ENCODE data around the gene ATP8B4.

The ATP8B4 gene

GRCh38 chr15:49895347-49896223 is 223.4 kb downstream of the ATP8B4 start:
- Histone ChIP-seq H3K27me3 (ENCODE audit: insufficient read depth, low read length) (no peaks in the 10 kb centered on the region), H3K4me1 (ENCODE audit: insufficient read depth, low read length) (peaks cover 16% of the 10 kb centered on the region), H3K9me3 (ENCODE audit: low read length) (no peaks in the 10 kb centered on the region), H2AFZ (ENCODE audit: low read depth, low read length) (no peak overlapping the region), H3K4me3 (ENCODE audit: low read length) (no peak overlapping the region), H3K36me3 (ENCODE audit: insufficient read depth, low read length) (no peaks in the 10 kb centered on the region)

- H3K4me1 ChIP-seq (ENCODE audit: insufficient read depth, low read length) = peaks cover 9% of the 10 kb centered on the region
- no peaks in the 10 kb centered on the region for H3K36me3 ChIP-seq (ENCODE audit: insufficient read depth, low read length)
- H3K9me3 ChIP-seq (ENCODE audit: low read length) = no peaks in the 10 kb centered on the region
- no peak overlapping the region for H3K4me3 ChIP-seq (ENCODE audit: low read length)
- no peaks in the 10 kb centered on the region for H3K27me3 ChIP-seq (ENCODE audit: insufficient read depth, low read length)
- no peak overlapping the region for H2AFZ ChIP-seq (ENCODE audit: low read depth, low read length)
These were observed 228.3 kb downstream of the ATP8B4 start for GRCh38 chr15:49890689-49891088.

GRCh38 chr15:49889536-49889935 is 229.5 kb downstream of the ATP8B4 start:
- Histone ChIP-seq H3K4me1 (ENCODE audit: insufficient read depth, low read length) (no peaks in the 10 kb centered on the region), H3K4me3 (ENCODE audit: low read length) (no peak overlapping the region), H2AFZ (ENCODE audit: low read depth, low read length) (no peak overlapping the region), H3K27me3 (ENCODE audit: insufficient read depth, low read length) (no peaks in the 10 kb centered on the region), H3K9me3 (ENCODE audit: low read length) (no peaks in the 10 kb centered on the region), H3K36me3 (ENCODE audit: insufficient read depth, low read length) (no peaks in the 10 kb centered on the region)

- no peak overlapping the region for H3K4me3 ChIP-seq (ENCODE audit: low read length)
- no peaks in the 10 kb centered on the region for H3K4me1 ChIP-seq (ENCODE audit: insufficient read depth, low read length)
- no peaks in the 10 kb centered on the region for H3K9me3 ChIP-seq (ENCODE audit: low read length)
- H3K36me3 ChIP-seq (ENCODE audit: insufficient read depth, low read length) = no peaks in the 10 kb centered on the region
- no peak overlapping the region for H2AFZ ChIP-seq (ENCODE audit: low read depth, low read length)
- no peaks in the 10 kb centered on the region for H3K27me3 ChIP-seq (ENCODE audit: insufficient read depth, low read length)
These were observed 230.3 kb downstream of the ATP8B4 start for GRCh38 chr15:49888734-49889133.

- Histone ChIP-seq H3K4me1 (ENCODE audit: insufficient read depth, low read length) (no peaks in the 10 kb centered on the region), H2AFZ (ENCODE audit: low read depth, low read length) (no peak overlapping the region), H3K4me3 (ENCODE audit: low read length) (no peak overlapping the region), H3K36me3 (ENCODE audit: insufficient read depth, low read length) (no peaks in the 10 kb centered on the region), H3K9me3 (ENCODE audit: low read length) (no peaks in the 10 kb centered on the region), H3K27me3 (ENCODE audit: insufficient read depth, low read length) (no peaks in the 10 kb centered on the region)
These were observed 230.7 kb downstream of the ATP8B4 start for GRCh38 chr15:49888323-49888693.

GRCh38 chr15:49887659-49888322 is 231.2 kb downstream of the ATP8B4 start:
- H3K36me3 ChIP-seq (ENCODE audit: insufficient read depth, low read length) = no peaks in the 10 kb centered on the region
- H2AFZ ChIP-seq (ENCODE audit: low read depth, low read length) = no peak overlapping the region
- no peaks in the 10 kb centered on the region for H3K4me1 ChIP-seq (ENCODE audit: insufficient read depth, low read length)
- no peaks in the 10 kb centered on the region for H3K9me3 ChIP-seq (ENCODE audit: low read length)
- no peaks in the 10 kb centered on the region for H3K27me3 ChIP-seq (ENCODE audit: insufficient read depth, low read length)
- no peak overlapping the region for H3K4me3 ChIP-seq (ENCODE audit: low read length)

- Histone ChIP-seq H3K27me3 (ENCODE audit: insufficient read depth, low read length) (no peaks in the 10 kb centered on the region), H2AFZ (ENCODE audit: low read depth, low read length) (no peak overlapping the region), H3K4me3 (ENCODE audit: low read length) (no peak overlapping the region), H3K36me3 (ENCODE audit: insufficient read depth, low read length) (no peaks in the 10 kb centered on the region), H3K9me3 (ENCODE audit: low read length) (no peaks in the 10 kb centered on the region), H3K4me1 (ENCODE audit: insufficient read depth, low read length) (no peaks in the 10 kb centered on the region)
These were observed 235.9 kb downstream of the ATP8B4 start for GRCh38 chr15:49883121-49883520.

- H3K36me3 ChIP-seq (ENCODE audit: insufficient read depth, low read length) = no peaks in the 10 kb centered on the region
These were observed 237.2 kb downstream of the ATP8B4 start for GRCh38 chr15:49881866-49882265.

GRCh38 chr15:49881433-49881832 is 237.6 kb downstream of the ATP8B4 start:
- H3K36me3 ChIP-seq (ENCODE audit: insufficient read depth, low read length) = no peaks in the 10 kb centered on the region
- no peak overlapping the region for H2AFZ ChIP-seq (ENCODE audit: low read depth, low read length)
- no peaks in the 10 kb centered on the region for H3K4me1 ChIP-seq (ENCODE audit: insufficient read depth, low read length)
- no peak overlapping the region for H3K4me3 ChIP-seq (ENCODE audit: low read length)
- H3K9me3 ChIP-seq (ENCODE audit: low read length) = no peaks in the 10 kb centered on the region
- no peaks in the 10 kb centered on the region for H3K27me3 ChIP-seq (ENCODE audit: insufficient read depth, low read length)

More at GRCh38 chr15:49881866-49882265, 237.2 kb downstream of the ATP8B4 start:
- no peak overlapping the region for H2AFZ ChIP-seq (ENCODE audit: low read depth, low read length)
- H3K9me3 ChIP-seq (ENCODE audit: low read length) = no peaks in the 10 kb centered on the region
- H3K4me3 ChIP-seq (ENCODE audit: low read length) = no peak overlapping the region
- no peaks in the 10 kb centered on the region for H3K4me1 ChIP-seq (ENCODE audit: insufficient read depth, low read length)
- H3K27me3 ChIP-seq (ENCODE audit: insufficient read depth, low read length) = no peaks in the 10 kb centered on the region

GRCh38 chr15:49877873-49878521 is 241.0 kb downstream of the ATP8B4 start:
- no peaks in the 10 kb centered on the region for H3K36me3 ChIP-seq (ENCODE audit: insufficient read depth, low read length)
- H3K4me1 ChIP-seq (ENCODE audit: insufficient read depth, low read length) = no peaks in the 10 kb centered on the region
- no peaks in the 10 kb centered on the region for H3K9me3 ChIP-seq (ENCODE audit: low read length)
- H3K27me3 ChIP-seq (ENCODE audit: insufficient read depth, low read length) = no peaks in the 10 kb centered on the region
- H3K4me3 ChIP-seq (ENCODE audit: low read length) = no peak overlapping the region
- no peak overlapping the region for H2AFZ ChIP-seq (ENCODE audit: low read depth, low read length)

- H3K27me3 ChIP-seq (ENCODE audit: insufficient read depth, low read length) = no peaks in the 10 kb centered on the region
- H3K4me1 ChIP-seq (ENCODE audit: insufficient read depth, low read length) = no peaks in the 10 kb centered on the region
- no peaks in the 10 kb centered on the region for H3K36me3 ChIP-seq (ENCODE audit: insufficient read depth, low read length)
- H3K4me3 ChIP-seq (ENCODE audit: low read length) = no peak overlapping the region
- H3K9me3 ChIP-seq (ENCODE audit: low read length) = no peaks in the 10 kb centered on the region
- no peak overlapping the region for H2AFZ ChIP-seq (ENCODE audit: low read depth, low read length)
These were observed 241.7 kb downstream of the ATP8B4 start for GRCh38 chr15:49877117-49877872.

GRCh38 chr15:49876401-49877038 is 242.5 kb downstream of the ATP8B4 start:
- no peak overlapping the region for H3K4me3 ChIP-seq (ENCODE audit: low read length)
- no peak overlapping the region for H2AFZ ChIP-seq (ENCODE audit: low read depth, low read length)
- no peaks in the 10 kb centered on the region for H3K27me3 ChIP-seq (ENCODE audit: insufficient read depth, low read length)
- no peaks in the 10 kb centered on the region for H3K36me3 ChIP-seq (ENCODE audit: insufficient read depth, low read length)
- no peaks in the 10 kb centered on the region for H3K4me1 ChIP-seq (ENCODE audit: insufficient read depth, low read length)
- H3K9me3 ChIP-seq (ENCODE audit: low read length) = no peaks in the 10 kb centered on the region
